CD4-positive, alpha-beta T cell treated with Interferon gamma for 1 hour (primary cell): ENCODE data around the gene MAPKAP1.

Experiments
- DNase-seq: peaks from one replicate; pipeline ENCODE4 v3.0.0-alpha.2; 2020

The MAPKAP1 gene

GRCh38 chr9:125507226-125507625, 199.8 kb downstream of the MAPKAP1 start:
- DNase-seq: no peak

DNA sequence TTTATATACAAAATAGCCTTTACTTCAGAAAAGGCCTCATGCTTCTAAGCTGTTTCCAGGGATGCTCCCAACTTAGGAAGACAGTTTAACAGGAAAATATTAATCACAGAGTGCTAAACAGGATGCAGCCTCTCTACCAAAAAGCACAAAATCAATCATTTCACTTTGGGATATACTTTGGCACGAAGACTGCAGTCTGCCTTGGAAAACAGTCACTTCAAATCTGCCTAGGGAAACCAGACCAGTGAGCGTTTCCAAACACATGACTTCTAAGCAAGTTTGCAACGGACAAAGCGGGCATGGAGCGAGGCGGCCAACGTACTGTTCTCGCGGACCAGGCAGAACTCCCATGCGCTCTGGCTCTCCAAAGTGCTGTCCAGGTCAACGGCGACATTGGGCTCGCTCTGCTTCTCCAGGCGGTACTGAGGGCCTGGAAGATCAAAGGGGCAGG, 201.0 kb downstream of the MAPKAP1 start:
- no peak for DNase-seq

- DNase-seq: no peak
Measured at GRCh38 chr9:125504616-125505015, 202.4 kb downstream of the MAPKAP1 start.

DNA sequence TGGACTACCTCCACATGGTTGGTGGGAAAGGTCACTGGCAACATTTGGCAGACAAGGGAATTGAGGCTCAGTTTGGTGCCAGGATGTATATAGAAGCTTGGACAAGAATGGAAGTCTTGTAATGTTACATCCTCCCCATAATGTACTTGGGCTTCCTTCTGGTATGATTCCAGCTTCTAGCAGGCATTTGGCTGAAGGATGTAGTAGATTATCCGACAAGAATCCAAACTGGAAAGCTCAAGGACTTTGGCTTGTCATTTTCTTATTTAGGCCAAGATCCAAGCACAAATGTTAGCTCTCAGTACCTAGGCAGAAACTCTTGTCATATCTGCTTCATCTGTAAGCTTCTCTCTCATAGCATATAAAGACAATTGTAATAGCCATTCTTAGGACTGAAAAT, 209.1 kb downstream of the MAPKAP1 start:
- no peak for DNase-seq

DNA sequence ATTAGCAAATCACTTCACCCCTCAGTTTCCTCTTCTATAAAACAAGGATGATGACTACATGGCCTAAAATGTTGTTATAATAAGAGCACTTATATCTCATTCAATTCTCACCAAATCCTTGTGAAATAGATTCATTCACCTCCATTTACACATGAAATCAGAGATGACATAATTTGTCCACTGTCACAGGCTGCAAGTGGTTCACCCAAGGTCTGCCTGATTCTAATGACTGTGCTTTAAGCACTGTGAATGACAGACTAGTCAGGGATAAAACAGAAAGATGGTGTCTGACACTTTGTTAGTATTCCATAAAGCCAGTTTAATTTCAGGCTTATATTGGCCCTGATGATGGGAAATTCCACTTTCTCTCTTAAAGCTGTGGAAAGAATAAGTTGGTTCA, 209.5 kb downstream of the MAPKAP1 start:
- DNase-seq: no peak

GRCh38 chr9:125496313-125496834, 210.6 kb downstream of the MAPKAP1 start:
- no peak for DNase-seq

- DNase-seq: no peak
Measured at GRCh38 chr9:125495172-125496119, 211.6 kb downstream of the MAPKAP1 start.

DNA sequence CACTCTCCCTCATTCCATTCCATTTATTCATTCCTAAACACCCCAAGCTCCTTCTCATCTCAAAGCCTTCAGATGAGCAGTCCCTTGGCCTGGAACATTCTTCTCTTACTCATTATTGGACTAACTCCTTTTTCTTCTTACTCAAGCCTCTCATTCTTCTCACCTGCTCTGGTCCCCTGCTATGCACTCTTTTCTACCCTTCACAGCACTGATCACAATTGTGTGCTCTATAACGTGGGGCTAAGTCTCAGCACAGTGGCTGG, 212.4 kb downstream of the MAPKAP1 start:
- DNase-seq: no peak

DNA sequence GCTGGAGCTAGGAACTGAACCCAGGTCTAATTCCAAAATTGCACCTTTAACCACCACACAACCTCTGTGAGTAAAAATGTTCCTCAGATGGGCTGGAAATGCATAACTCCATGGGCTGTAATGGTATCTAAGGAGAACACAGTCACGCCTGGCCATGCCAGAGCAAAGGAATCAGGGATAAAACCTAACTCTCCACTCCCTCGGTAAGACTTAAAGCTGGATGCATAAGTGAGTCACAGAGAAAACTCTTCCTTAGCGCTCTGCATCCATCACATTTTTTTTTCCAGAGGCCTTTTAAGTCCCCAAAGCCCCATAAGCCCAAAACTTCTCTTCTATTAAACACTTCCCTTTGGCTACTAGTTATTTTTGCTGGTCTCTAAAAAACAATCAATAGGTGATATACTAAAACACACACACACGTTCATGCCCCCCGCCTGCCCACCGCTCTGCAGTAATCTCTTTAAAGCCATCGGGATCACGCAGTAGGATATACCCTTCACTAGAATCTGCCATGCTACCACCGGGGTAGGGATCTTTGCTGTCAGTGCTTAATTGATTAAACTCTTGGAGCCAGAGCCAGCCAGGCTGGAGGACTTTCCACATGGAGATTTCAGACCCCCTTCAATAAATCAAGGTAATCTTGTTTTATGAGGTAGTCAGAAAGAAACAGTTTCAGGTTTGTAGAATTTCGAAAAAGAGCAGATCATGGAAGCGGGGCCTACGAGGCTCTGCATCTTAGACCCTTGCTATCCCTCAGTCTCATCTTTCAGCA, 212.9 kb downstream of the MAPKAP1 start:
- no peak for DNase-seq

DNA sequence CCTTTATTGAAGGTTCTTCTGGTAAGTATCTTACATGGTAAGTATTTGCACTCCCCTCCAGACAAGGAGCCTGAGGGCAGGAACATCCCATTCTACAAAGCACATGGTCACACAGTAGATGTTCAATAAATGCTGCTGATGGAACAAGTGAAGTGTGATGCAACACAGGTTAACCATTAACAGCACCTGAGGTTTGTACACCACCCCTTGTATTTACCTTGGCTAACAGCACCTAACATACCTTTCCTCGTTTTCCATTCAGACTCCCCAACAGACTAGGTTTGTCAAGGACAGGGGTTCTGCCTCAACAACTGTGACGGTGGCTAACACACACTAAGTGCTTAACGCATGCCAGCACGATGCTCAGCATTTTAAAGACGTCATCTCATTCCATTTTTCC, 213.6 kb downstream of the MAPKAP1 start:
- no peak for DNase-seq

GRCh38 chr9:125492719-125493118, 214.3 kb downstream of the MAPKAP1 start:
- DNase-seq: no peak

- DNase-seq: no peak
Measured at GRCh38 chr9:125487842-125488241, 219.2 kb downstream of the MAPKAP1 start.

GRCh38 chr9:125486576-125486975, 220.4 kb downstream of the MAPKAP1 start:
- DNase-seq: no peak

GRCh38 chr9:125486152-125486508, 220.9 kb downstream of the MAPKAP1 start:
- DNase-seq: no peak

GRCh38 chr9:125485471-125486151, 221.4 kb downstream of the MAPKAP1 start:
- no peak for DNase-seq

DNA sequence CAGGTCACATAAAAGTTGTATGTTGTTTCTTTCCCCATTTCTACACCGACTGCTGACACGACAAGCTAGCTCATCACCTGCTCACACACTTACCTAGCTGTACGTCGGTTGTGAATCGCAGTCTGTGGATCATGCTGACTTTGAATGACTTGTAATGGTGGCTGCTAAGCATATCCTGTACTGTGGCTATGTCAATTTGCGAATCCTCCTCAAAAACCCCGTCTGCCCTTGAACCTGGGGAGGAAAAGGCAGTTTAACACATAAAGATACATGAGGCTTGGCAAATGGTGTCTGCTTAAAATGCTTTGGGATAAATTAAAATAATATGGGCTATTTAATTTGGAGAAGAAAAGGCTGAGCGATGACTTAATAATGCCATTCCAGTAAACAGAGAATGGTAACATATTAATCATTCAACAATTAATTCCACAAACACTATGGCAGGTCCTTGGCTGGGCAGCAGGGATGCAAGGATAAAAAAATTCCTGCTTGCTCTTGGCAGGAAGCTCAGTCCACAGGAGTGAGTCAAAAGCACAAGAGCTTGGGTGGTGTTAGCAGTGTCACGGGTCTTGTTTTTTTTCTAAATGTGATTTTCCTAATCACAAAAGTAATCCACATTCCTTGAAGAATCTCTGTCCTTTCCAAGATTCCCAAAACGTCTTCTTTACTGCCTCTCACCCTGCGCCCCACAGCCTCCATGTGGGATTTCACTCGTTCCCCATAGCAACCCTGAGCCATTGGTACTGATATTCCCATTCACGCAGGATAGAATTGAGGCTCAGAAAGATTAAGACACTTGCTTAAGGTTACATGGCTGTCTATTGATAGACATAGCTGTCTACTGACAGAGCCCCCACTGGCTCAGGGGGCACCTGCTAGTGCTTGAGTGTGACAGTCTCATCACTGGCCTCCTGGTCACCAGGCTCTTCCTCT, 222.4 kb downstream of the MAPKAP1 start:
- DNase-seq: no peak

- no peak for DNase-seq
Measured at GRCh38 chr9:125483697-125484096, 223.3 kb downstream of the MAPKAP1 start.

GRCh38 chr9:125479846-125480615, 227.0 kb downstream of the MAPKAP1 start:
- DNase-seq: no peak

GRCh38 chr9:125477089-125477544, 229.9 kb downstream of the MAPKAP1 start:
- DNase-seq: no peak

DNA sequence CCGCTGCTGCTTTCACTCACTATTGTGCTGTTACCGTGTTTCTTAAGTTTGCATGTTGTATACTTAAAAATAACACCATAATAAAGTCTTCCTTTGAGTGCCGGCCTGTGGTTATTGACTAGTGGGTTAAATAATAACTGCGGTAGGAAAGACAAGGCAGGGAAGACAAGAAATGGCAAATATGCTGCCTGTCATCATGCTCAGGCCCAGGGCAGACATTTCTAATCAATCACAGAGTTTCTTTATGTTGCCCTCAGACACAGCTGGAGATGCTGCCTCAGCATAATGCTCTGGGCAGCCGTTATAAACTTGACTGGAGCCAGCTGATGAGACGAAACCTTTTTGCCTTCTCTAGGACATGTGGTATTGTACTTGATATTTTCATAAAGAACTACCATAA, 230.4 kb downstream of the MAPKAP1 start:
- no peak for DNase-seq

DNA sequence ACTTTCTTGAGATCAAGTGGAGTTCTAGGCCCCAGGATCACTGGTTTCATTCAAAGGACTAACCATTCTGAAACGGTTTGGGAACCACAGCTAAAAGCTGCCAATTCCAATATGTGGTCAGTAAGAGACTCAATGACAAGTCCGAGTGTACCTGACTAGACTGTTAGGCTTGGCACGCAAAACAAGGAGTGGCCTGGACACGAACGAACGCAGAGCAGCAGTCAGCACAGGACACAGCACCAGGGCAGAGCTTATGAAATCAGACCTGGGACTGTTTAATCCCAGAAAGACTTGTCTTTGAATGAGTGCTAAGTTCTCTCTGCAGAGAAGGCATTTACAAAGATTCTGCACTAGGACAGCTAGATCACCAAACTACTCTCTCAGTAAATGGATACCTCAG, 231.6 kb downstream of the MAPKAP1 start:
- DNase-seq: no peak
